Stimulated activated CD8-positive, alpha-beta memory T cell treated with anti-CD3 and anti-CD28 coated beads, Interleukin-12 subunit alpha, Interleukin-12 subunit beta, amount 100 ng/mL, for 24 hours (primary cell): ENCODE measurements around the gene GOLGA8B.
"Not testable (repeated sequence)": the region's sequence is repeated elsewhere in the genome, so short reads cannot be mapped to it uniquely, and the experiment has no call there.

ENCODE experiments used
- DNase-seq: peaks from one replicate; pipeline ENCODE4 v3.0.0-alpha.2; 2020; ENCODE audit errors: extremely low read depth

The GOLGA8B gene, protein sequence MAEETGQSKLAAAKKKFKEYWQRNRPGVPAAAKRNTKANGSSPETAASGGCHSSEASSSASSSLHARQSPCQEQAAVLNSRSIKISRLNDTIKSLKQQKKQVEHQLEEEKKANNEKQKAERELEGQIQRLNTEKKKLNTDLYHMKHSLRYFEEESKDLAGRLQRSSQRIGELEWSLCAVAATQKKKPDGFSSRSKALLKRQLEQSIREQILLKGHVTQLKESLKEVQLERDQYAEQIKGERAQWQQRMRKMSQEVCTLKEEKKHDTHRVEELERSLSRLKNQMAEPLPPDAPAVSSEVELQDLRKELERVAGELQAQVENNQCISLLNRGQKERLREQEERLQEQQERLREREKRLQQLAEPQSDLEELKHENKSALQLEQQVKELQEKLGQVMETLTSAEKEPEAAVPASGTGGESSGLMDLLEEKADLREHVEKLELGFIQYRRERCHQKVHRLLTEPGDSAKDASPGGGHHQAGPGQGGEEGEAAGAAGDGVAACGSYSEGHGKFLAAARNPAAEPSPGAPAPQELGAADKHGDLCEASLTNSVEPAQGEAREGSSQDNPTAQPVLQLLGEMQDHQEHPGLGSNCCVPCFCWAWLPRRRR

GRCh38 chr15:34583399-34584329, at the start of gene GOLGA8B:
GOLGA8B (minus strand) TSS chr15:34583651; CDS start chr15:34535912, 47,739 bp downstream.
- DNase-seq: peak; percentile 55

DNA sequence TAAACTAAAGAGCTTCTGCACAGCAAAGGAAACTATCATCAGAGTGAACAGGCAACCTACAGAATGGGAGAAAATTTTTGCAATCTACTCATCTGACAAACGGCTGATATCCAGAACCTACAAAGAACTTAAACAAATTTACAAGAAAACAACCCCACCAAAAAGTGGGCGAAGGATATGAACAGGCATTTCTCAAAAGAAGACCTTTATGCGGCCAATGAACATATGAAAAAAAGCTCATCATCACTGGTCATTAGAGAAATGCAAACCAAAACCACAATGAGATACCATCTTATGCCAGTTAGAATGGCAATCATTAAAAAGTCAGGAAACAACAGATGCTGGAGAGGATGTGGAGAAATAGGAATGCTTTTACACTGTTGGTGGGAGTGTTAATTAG, 49.7 kb upstream of the GOLGA8B start:
- DNase-seq: not testable (repeated sequence)

- DNase-seq: no peak
These were observed 45.2 kb upstream of the GOLGA8B start for GRCh38 chr15:34628577-34629152.

DNA sequence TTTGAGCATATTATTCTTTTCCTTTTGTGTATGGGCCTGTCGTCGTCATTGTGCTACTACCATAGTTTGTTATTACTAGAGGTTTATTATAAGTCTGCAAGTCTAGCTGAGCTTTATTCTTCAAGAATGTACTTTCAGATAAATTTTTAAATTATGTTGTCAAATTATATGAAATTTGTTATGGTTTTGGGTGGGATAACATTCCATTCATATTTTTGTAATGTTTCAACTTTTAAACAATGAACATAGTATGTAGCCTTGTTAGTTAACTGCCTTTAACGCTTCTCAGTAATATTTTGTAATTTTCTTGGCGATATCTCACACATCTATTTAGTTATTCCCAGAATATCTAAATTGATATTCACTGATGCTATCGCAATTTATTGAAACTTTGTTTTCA, 41.6 kb upstream of the GOLGA8B start:
- DNase-seq: no peak

GRCh38 chr15:34621675-34622074, 38.2 kb upstream of the GOLGA8B start:
- DNase-seq: no peak

DNA sequence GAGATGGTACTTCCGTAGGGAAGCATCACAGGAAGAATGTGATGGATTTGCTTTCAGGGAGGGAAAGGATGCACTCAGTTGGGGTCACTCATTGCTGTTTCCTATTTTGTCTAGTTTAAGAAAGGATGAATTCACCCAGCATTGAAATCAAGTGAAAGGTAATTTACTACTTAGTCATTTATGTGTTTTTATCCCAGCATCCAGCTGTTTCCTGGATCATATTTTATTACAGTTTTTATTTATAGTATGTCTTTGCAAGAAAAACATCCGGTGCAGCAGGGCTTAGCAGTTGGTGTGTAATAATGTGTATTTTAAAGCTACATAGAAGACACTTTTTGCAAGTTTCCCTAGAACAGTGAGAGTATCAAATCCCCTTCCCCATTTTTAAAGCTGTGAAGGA, 37.4 kb upstream of the GOLGA8B start:
- no peak for DNase-seq

GRCh38 chr15:34620142-34620541, 36.7 kb upstream of the GOLGA8B start:
- DNase-seq: no peak

GRCh38 chr15:34619151-34619550, 35.7 kb upstream of the GOLGA8B start:
- DNase-seq: no peak

- DNase-seq: no peak
These were observed 34.6 kb upstream of the GOLGA8B start for GRCh38 chr15:34618073-34618472.

DNA sequence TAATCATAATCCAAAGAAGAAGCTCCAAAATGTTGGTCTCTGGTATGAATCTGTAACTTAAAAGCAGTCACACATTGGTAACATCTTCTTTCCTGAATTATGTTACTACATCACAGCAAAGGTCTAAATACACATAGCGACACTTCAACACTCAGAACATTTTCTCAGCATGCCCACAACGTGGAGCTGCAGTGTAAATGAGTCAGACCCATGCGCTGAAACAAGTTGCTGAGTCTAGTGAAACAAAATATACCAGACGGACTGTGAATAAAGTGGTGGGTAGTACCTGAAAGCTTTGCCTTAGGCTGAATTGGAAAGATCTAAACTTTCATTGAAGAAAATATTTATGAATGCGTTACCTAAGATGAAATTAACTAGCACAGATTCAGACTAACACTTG, 33.2 kb upstream of the GOLGA8B start:
- DNase-seq: no peak

GRCh38 chr15:34613997-34614396, 30.5 kb upstream of the GOLGA8B start:
- no peak for DNase-seq

- DNase-seq: no peak
These were observed 29.9 kb upstream of the GOLGA8B start for GRCh38 chr15:34613301-34613700.

DNA sequence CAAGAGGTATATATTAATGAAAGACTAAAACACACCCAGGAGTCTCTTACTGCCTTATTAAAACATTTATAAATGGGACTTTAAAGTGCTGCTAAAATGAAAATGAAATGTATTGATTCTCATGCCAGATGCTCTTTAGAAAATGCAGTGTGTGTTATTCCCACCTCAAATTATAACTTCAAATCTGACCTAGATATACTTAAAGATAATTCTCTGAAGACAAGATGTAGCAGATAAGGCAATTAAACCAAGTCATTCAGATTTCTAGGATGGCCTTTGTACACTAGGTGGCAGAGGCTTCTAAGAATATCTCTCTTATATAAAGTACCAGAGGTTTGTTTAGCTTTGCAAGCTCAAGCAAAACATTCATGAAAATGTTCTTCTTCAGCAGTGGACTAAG, 26.9 kb upstream of the GOLGA8B start:
- no peak for DNase-seq

- DNase-seq: no peak
These were observed 25.9 kb upstream of the GOLGA8B start for GRCh38 chr15:34609102-34610057.

- DNase-seq: no peak
These were observed 25.1 kb upstream of the GOLGA8B start for GRCh38 chr15:34608517-34608916.

- DNase-seq: no peak
These were observed 24.4 kb upstream of the GOLGA8B start for GRCh38 chr15:34607832-34608231.

DNA sequence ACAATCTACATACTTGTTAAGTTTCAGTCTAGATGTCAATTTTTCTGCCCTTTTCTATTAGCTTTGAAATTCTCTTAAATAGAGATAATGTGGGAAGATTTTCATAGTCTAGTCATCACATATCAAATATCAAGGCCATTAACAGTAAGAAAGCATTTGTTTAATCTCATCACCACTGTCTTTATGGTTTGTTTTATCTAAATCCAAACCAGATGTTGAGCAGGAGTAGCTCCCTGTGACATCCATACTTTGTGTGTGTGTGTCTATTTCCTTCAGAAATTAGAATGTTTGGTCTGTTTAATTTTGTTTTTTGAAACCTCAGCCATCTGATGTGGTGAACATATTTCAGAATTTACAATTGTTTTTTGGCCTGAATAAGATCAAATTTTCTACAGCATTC, 23.1 kb upstream of the GOLGA8B start:
- DNase-seq: no peak

DNA sequence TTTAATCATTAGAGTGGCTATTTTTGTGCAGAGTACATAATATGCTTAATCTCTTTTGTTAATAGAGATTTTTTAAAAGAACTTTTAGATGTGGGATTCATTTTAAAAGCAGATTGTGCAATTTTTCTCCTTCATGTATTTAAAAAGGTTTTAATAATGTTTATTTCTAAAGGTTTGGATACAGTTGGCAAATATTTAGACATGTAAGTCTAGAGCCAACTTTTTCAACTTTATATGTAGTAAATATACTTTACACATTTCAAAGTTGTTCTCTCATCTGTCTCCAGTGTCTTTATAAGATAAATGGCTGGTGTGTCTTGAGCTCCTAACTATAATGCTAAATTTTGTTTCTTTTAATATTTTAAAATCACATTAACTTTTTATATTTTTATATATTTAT, 22.7 kb upstream of the GOLGA8B start:
- no peak for DNase-seq

GRCh38 chr15:34603095-34603494, 19.6 kb upstream of the GOLGA8B start:
- DNase-seq: no peak

GRCh38 chr15:34600923-34601322, 17.5 kb upstream of the GOLGA8B start:
- DNase-seq: no peak
